Measurements from ENCODE around the gene TMEM125.

DNA sequence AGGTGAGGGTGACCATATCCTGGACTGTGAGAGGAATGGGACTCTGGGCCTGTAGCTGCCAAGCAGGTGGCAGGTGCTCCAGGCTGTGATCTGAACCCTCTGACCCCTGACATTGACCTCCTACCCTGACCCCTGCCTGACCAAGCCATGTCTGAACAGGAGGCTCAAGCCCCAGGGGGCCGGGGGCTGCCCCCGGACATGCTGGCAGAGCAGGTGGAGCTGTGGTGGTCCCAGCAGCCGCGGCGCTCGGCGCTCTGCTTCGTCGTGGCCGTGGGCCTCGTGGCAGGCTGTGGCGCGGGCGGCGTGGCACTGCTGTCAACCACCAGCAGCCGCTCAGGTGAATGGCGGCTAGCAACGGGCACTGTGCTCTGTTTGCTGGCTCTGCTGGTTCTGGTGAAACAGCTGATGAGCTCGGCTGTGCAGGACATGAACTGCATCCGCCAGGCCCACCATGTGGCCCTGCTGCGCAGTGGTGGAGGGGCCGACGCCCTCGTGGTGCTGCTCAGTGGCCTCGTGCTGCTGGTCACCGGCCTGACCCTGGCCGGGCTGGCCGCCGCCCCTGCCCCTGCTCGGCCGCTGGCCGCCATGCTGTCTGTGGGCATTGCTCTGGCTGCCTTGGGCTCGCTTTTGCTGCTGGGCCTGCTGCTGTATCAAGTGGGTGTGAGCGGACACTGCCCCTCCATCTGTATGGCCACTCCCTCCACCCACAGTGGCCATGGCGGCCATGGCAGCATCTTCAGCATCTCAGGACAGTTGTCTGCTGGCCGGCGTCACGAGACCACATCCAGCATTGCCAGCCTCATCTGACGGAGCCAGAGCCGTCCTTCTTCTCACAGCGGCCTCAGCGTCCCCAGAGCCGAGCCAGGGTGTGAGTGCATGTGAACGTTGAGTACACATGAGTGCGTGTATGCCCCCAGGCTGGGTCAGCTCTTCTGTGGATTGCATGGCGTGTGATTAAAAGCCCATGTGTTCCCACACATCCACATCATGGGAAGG, 3.1 kb downstream of the TMEM125 start:
- TF ChIP-seq POLR2AphosphoS5 (IDR thresholded peaks at IDR 0.05; ENCODE audit: borderline replicate concordance, low read depth, low read length), result no peak
- TF ChIP-seq EZH2 (IDR thresholded peaks at IDR 0.05), result no peak
- no peak for TF ChIP-seq FOXP2 (optimal IDR thresholded peaks at IDR 0.05; ENCODE audit: control extremely low read depth, extremely low read length, insufficient read depth)

Data from SK-N-MC (cell line).